GM21423 (cell line): Measurements from ENCODE around the gene KCNH1.
"Not testable (repeated sequence)": the region's sequence is repeated elsewhere in the genome, so short reads cannot be mapped to it uniquely, and the experiment has no call there.

ENCODE experiments used
- ATAC-seq: cut with Tn5 transposase; IDR thresholded peaks from one replicate; pipeline ENCODE4 v1.9.1; 2021; ENCODE audit warnings: mild to moderate bottlenecking, moderate library complexity; ENCODE audit not compliant: unreplicated experiment

KCNH1 gene

DNA sequence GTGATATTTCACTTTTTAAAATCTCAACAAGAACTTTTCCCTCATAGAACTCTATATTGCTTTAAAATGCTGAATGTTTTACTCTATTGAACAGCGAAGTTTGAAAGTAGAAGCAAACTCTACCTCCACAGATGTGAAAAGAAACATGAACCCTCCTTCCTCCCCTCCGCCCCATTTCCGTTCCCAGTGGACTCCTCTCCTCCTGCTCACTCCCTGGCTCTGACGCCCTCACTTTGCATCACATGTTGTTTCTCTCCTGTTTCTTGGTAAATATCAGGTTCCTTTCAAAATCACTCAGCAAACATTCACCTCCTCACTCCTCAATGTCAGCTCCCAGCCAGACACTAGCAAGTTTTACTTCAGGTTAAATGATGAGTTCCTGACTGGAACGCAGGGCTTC is 34.6 kb downstream of the KCNH1 start:
- ATAC-seq, result no peak

DNA sequence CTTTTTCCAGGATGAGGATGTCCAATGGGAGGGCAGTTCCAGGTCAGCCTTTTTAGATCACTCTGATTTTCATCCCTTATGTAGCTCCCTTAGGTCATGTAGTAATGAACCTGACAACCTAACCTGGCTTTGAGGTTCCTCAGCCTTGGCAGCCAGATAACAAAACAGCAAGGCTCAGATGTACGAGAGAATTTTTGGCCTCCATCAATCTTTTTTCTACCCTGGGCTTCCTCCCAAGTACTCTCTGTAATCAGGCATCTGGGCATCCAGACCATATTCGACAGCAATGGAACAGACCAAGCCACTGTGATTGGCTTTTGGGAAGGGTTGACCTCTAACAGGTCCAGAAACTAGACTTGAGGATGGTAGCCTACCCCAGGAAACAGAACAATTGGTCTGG is 38.6 kb downstream of the KCNH1 start:
- ATAC-seq, result no peak

DNA sequence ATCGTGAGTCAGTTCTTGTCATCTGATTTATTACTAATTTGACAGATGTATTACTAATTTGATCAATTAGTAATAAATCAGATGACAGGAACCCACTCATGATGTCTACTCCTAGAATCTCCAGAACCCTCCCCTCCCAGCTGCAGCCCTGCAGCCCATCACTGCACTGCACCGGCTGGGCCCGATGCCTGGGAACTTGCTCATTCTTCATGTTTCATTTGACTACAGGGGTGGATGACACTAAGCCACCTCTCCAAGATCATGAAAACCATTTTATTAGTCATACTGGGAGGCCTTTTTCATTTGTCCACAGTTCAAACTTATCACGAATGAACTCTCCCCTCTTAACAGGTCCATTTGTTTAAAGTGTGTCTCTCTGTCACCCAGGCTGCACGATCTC is 41.0 kb downstream of the KCNH1 start:
- no peak for ATAC-seq

DNA sequence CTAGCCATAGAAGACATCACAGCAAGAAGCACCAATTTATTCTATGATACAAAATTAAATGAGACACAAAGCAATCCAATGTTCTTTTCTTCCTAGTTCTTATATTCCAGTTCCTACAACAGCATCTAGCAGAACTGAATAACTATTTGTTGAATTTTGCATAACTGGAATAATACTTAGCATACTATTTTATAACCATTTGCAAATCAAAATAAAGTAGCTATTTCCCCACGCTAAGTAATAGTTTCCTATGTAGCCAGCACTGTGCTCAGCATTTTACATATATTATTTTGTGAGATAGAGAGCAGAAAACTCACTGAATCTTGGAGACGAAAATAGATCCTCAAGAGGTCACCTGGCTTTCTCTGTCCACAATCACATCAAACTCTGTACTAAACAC is 42.1 kb downstream of the KCNH1 start:
- ATAC-seq, result no peak

DNA sequence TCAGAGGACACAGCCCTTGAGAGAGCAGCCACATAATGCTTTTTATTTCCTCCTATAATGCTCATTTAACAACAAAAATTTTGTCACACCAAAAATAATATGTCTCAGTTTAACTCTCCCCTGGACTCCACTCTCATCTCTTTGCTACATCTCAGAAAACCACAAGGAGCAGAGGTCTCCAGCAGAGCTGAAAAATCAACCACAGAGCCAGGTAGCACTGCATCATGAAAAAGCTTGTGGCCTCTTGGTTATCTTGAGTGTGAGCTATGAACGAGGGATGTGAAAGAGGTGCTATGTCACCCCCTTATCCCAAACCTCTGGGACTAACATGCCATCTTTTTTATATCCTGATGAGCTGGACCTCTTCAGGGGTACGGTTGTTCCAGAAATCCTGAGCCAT is 44.4 kb downstream of the KCNH1 start:
- no peak for ATAC-seq

DNA sequence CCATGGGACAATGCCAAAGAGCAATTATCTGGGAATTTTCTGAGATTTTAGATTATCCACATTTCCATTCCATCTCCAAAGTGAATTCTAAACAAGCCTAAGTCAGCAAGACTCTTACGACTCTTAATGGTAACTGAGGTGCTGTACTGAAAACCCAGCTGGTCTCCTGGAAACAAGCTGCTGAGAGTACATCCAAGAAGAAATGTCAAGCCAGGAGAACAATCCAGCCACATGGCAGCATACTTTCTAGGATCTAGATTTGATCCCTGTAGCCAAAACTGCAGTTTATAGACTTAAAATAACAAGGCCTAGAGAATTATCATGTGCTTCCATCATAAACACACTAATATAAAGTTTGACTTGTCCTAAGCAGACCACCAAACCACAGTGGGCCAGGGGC is 45.8 kb downstream of the KCNH1 start:
- ATAC-seq, result no peak

DNA sequence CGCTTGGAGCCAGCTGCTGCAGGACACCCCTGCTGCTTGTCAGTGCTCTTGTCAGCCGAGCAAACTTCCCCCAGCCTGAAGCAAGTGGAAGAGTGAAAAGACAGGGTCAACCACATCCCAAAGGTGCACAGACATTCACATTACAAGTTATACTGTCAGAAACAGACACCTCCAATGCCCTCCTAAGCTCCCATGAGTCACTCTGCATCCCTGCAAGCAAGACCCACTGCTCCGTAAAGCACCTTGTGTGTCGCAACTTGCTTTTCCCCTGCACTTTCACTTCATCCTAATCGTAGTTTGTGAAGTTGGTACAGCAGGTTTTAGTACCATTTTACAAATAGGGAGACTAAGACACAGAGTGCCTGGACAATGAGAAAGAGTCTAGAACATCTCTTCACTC is 51.1 kb downstream of the KCNH1 start:
- no peak for ATAC-seq

DNA sequence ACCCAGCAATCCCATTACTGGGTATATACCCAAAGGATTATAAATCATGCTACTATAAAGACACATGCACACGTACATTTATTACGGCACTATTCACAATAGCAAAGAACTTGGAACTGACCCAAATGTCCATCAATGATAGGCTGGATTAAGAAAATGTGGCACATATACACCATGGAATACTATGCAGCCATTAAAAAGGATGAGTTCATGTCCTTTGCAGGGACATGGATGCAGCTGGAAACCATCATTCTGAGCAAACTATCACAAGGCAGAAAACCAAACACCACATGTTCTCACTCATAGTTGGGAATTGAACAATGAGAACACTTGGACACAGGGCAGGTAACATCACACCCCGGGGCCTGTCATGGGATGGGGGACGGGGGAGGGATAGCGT is 52.5 kb downstream of the KCNH1 start:
- ATAC-seq, result not testable (repeated sequence)

DNA sequence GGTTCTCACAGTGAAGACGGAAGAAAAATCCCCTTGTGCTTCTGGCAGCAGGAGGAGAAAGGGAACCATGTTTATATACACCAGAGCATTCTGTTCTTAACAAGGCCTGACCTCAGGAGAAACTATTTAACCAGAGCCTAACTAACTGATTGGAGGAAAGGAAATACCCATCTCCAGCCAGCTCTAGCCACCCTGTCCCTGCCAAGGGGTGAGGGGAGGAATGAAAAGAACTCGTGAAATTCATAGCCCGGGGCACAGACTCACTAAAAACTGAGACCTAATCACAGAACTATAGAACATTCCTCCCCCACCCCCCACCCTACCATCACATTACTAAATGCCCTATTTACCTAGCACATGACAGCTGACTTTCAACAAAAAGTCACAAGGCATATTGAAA is 65.0 kb downstream of the KCNH1 start:
- ATAC-seq, result no peak

DNA sequence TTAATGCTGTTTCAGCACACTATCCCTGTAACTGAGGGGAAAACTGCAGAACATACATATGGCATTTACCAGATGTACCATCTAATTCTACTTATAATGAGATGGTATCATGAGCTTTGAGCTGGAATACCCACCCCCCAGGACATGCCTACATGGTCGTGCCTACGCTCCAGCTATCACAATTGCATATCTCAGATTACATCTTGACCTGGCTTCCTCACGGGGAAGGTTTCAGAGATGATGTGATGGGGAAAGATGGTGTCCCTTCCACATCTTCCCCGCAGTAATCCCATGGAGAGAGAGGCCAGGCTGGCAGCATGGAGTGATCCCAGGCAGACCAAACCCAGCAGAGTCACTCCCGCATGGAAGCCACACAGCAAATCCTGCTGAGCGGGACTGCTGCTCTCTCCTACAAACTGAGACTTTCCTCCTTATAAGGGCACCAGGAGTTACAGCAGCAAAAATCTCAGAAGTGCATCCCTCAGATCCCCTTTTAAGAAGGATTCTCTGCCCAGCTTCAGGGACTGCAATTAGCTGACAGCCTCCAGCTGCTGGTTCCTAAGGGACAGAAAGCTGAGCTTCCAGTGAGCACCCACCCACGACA is 67.1 kb downstream of the KCNH1 start:
- no peak for ATAC-seq

DNA sequence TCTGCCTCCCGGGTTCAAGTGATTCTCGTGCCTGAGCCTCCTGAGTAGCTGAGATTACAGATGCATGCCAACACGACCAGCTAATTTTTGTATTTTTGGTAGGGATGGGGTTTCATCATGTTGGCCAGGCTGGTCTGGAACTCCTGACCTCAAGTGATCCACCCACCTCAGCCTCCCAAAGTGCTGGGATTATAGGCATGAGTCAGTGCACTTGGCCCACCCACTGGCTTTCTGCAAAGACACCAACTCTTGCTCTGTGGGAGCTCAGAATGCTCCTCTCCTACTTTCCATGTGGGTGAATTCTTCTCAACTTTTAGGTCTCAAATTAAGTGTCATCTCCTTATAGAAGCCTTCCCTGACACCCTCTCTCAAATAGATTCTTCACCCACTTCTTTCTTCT is 92.1 kb downstream of the KCNH1 start:
- ATAC-seq, result not testable (repeated sequence)

DNA sequence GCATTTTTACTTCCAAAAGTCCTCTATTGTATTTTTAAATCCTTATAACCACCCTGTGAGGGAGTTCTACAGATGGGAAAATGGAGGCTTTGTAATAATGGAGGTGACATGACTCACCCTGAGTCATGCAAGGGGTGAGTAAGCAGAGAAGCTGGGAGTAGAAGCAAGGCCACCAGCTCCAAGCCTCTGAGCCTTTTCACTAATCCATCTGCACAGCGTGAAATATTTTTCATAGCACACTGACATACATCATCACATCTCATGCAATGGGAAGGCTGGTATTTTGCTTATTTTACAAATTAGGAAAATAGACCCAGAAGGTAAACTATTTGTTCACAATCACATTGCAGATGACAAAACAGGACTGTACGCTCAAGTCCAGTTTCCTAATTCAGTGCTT is 96.9 kb downstream of the KCNH1 start:
- no peak for ATAC-seq

DNA sequence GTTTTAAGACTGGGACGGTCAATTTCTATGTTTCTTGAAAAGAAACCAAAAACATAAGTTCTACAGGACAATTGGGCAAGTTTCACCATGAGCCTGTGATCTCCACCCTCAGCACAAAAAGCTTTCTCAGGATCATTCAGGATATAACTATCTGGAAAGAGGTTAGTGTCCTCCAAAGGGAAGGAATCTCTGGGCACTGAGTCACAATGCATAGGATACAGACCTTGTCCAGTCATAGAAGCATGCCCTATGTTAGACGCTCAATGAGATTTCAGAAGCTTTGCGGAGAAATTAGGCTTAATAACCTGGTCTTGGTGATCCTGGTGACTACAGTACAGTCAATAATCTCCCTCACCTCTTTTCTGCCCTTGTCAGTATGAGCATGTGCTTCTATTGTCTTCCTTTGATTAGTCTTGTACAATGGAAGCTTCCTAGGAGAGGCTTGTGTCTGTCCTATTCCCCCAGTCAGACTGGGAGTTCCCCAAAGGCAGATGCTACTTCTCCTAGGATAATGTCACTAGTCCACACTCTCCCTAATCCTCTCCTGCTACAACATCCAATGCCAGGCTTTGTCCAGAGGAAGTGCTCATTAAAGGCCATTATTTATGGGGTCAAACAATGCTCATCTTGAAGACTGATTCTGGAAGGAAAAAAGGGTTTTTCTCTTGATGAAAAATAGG is 97.4 kb downstream of the KCNH1 start:
- no peak for ATAC-seq

DNA sequence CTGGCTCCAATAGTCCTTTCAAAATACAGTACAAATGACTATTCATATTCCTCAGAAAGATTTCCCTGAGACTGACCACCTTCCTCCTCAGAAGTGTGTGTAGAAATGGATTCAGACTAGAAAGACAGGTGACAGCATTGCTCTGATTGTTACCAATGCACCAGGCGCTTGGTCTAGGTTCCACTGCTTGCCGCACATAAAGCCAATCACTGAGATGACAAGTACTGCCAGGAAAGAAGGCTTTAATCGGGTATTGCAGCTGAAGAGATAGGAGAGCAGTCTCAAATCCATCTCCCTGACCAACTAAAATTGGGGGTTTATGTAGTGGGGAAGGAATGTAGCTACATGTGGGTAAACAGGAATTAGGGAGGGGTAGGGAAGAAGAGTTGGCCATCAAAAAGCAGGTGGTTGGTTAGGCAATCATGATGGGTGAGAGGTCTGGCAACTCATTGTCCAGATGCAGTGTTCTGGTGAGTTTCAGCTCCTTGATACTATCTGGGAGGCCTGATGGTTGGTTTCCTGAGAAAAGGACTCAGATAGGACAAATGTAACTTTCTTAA is 98.0 kb downstream of the KCNH1 start:
- ATAC-seq, result no peak

DNA sequence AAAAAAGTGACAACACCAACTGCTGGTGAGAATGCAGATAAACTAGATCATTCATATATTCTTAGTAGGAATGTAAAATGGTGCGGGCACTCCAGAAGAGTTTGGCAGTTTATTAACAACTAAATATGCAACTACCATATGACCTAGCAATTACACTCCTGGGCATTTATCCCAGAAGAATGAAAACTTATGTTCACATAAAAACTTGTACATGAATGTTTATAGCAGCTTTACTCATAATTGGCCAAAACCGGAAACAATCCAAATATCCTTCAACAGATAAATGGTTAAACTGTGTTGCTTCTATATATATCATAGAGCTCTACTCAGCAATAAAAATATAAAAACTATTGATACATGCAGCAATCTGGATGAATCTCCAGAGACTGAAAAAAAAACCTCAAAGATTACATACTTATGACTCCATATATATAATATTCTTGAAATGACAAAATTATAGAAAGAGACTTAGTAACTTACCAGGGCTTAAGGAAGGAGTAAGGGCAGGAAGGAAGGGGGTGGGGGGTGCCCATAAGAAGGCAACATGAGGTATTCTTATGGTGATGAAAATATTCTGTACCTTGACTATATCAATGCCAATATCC is 99.9 kb downstream of the KCNH1 start:
- no peak for ATAC-seq

DNA sequence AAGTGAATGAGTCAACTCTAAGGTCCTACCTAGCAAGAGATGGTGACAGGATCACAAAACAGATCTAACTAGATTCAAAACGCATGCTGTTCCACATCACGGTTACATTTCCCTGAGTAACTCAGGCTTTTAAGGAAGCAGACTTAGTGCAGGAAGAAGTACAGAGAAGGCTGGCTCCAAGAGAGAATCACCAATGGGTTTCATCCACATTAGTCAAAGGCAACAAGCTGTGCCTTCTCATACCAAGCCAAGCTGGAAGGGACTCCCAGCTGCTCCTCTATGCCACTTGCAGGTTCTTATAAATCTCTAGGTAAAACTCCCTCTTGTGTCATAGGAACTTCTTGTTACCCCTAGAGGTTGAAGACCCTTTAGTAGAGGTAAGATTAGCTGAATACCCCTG is 109.0 kb downstream of the KCNH1 start:
- ATAC-seq, result no peak

DNA sequence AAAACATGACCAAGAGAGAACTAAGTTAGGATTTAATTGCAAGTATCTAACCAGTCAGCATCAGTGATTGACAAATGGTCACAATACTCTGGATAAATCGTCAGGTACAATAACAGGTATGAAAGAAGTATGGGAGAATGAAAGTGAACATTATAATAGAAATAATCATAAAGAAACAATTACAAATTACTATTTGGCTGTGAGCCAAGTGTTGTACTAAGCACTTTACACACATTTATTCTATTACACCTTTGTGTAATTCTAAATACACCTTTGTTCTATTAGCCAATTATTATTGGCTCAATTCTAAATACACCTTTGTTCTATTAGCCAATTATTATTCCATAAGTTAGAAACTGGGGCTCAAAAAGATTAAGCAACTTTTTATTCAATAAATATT is 114.7 kb downstream of the KCNH1 start:
- ATAC-seq, result no peak

DNA sequence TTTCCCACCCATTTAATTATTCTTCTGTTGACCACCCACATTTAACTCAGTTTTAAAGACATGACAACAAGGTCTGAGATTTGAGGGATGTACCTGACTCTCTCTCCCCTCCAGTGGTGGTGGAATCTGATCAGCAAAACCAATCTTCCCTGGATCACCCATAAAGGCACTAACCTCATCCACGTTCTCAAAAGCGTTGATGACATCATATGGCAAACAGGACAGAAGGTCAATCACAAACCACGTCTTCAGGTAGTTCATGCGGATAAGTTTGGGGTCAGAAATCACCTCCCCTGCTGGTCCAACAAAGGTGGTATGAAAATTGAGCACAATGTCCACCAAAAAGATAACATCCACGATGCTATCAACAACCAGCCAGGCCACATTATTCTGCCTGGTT is 115.3 kb downstream of the KCNH1 start:
- ATAC-seq, result no peak

DNA sequence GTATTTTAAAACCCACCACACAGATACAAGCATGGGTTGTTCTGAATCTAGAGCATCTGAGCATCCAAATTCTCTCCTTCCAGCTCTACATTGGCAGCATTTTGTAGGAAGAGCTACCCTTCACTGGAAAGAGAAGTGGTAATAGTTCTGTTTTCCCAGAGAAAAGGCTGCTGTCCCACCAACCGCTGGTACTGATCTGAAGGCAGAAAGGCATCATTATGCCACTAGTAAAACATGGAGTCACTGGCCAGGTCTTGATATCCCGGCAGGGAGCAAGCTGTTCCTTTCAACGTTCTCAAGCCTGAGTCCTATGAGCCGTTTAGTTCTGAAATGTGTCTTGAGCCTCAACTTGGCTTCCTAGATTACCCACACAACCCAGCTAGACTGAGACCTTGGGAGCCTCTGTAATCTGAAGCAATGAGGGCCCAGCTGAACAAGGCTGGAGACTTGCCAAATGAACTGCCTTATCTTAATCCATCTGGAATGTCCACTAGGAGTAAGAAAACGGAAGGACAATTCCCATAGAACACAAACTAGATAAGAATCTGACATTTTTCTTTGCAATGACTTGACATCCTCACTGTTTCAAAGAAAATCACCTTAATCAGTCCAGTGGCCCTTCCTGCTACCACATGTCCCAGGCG is 116.8 kb downstream of the KCNH1 start:
- ATAC-seq, result no peak

DNA sequence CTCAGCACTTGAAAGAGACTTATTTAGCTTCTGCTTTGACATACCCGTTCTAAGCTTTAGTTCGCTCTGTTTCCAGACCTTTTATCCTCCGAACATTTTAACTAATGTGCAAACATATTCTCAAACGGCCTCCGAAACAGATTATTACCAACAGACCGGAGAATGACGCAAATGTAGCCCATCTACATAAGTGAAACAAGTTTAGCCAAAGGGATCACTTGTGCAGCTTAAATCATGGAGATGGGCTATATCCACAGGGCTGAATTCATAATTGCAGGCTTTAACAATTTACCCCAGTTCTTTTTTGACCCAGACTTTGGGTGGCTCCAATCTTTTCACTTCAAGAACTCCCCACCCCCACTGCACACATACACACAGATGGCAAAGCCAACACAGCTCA is 119.7 kb downstream of the KCNH1 start:
- ATAC-seq, result no peak

DNA sequence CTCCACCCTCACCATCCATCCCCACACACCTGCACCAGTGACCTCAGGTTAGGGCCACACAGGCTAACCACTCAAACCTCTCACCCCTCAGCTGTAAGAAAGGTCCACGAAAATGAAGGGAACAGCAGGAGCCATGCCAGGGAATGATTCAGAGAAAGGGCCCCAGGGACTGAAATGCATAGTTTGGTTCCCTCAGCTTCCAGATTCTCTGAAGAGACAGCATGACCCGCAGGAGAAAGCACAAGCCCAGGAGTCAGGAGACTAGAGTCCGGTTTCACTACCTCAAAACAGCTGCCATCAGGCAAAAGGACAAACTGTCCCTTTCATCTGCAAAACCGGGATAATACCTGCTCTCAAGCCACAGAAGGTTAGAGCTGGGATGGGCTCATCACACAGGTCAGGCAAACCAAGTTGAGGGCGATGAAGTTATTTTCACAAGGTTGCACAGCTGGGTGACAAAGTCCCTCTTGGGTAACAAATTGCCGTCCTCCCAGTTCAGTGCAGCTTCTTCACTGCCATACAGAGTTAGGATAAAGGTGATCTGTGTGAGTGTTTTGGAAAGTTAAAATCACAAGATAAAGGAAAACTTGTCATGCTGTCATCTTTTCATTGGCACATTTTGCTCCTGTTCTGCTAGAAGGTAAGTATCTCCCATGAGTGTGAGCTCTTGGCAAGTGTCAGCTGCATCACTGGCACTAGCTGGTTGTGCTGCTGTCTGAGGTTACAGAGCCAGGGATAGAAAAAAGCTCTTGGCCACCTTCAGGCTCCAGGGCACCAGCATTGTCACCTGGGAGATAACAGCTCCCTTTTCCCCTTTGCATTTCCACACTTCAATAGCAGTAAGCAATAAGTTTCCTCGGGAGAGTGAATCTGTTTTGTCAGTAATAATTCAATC is 120.4 kb downstream of the KCNH1 start:
- ATAC-seq, result no peak
